ENCODE measurements around the gene NMNAT3.

NMNAT3 gene

DNA sequence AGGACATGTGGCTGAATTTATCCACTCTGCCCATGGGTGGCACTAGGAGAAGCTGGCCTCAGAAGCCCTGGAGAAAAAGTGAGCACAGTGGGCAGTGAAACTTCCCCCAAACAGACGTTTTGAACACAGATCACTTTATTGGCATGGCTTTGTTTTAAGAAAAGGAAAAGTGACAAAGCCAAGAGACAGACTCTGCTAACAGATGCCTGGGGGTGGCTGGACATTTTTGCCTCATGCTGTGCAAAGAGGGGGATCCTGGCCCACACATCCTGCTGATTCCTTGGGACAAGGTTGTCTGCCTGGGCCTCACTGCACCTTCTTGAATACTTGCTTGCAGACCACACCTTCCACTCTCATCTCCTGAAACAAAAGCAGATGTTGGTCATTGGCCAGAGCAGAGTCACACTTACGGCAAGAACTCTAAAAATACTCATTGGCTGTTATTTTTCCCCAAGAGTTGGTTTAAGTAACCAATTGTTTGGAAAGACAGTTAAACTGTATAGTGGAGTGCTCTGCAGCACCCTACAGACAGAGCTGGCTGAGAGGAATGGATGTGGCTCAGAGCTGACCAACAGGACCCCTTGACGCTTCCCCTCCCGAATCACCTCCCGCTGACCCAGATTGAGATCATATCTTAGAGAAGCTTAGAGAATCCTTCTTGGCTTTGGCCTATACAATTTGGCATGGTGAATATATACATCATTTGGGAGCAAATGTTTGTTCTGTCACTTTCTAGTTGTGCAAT lies 160.3 kb downstream of the NMNAT3 start:
- no peak for ATAC-seq

DNA sequence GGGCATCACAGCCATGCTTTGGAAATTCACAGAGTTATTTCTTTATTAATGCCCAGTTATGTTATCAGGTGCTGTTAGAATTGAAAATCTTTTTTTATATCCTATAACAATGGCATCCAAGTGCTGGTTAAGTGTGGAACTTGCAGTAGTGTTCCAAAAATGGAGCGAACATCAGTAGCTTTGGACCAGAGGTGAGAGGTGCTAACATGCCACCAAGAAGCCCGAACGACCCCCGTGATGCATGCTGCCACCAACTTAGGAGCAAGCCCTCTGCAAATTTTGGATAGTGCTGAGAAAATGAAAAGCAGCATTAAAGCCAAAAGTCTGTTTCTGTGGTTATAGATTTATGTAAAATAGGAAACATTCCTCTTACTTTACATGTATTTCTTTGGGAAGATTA lies 163.0 kb downstream of the NMNAT3 start:
- ATAC-seq = no peak

Measured in activated CD4-positive, CD25-positive, alpha-beta regulatory T cell treated with anti-CD3 and anti-CD28 coated beads, Interleukin-2, amount 50 U/mL, for 24 hours (primary cell).